Activated CD4-positive, alpha-beta T cell treated with anti-CD3 and anti-CD28 coated beads for 24 hours (primary cell): ENCODE data around the gene UNC79.
"Not testable (repeated sequence)": the region's sequence is repeated elsewhere in the genome, so short reads cannot be mapped to it uniquely, and the experiment has no call there.

Source experiments
- DNase-seq, 2 donors: peaks; one replicate each; pipeline ENCODE4 v3.0.0-alpha.2; 2020; ENCODE audit warnings: low read depth in 2 of 2

Gene UNC79

GRCh38 chr14:93430315-93431035 is at the start of gene UNC79:
Gene UNC79, plus strand, starts transcription at chr14:93430939. Its CDS starts 91 bp downstream, at chr14:93431030.
- no peak for DNase-seq

DNA sequence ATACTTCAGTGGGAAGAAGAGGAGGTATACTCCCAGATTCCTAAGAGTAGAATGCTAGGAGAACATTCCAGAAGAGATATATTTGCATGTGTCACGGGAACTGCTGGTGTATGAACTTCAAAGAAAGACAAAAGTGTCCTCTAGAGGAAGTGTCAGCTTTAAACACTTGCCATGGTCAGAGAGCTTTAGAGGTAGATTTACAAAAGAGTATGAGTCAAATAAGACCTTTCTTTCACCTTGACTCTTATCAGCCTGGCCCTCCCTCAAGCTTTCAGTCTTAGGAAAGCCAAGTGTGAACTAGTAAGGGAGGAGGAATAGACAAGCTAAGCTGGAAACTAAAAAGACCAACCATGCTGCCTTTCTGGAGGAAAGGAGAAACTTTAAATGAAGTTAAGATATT is 49.1 kb upstream of the UNC79 start:
- DNase-seq = no peak

DNA sequence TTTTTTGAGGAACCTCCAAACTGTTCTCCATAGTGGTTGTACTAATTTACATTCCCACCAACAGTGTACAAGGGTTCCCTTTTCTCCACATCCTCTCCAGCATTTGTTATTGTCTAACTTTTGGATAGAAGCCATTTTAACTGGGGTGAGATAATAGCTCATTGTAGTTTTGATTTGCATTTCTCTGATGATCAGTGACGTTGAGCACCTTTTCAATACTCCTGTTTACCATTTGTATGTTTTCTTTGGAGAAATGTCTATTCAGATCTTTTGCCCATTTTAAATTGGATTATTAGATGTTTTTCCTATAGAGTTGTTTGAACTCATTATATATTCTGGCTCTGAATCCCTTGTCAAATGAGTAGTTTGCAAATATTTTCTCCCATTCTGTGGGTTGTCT is 46.5 kb upstream of the UNC79 start:
- DNase-seq = not testable (repeated sequence)

DNA sequence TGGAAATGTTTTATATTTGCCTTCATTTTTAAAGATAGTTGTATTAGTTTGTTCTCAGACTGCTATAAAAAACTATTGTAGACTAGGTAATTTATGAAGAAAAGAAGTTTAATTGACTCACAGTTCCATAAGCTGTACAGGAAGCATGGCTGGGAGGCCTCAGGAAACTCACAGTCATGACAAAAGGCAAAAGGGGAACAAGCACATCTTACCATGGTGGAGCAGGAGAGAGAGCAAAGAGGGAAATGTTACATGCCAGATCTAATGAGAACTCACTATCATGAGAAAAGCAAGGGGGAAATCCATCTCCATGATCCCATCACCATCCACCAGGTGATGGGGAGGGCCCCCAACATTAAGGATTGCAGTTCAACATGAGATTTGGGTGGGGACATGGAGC is 35.5 kb upstream of the UNC79 start:
- DNase-seq = no peak

GRCh38 chr14:93396456-93396855 is 34.3 kb upstream of the UNC79 start:
- DNase-seq = no peak

DNA sequence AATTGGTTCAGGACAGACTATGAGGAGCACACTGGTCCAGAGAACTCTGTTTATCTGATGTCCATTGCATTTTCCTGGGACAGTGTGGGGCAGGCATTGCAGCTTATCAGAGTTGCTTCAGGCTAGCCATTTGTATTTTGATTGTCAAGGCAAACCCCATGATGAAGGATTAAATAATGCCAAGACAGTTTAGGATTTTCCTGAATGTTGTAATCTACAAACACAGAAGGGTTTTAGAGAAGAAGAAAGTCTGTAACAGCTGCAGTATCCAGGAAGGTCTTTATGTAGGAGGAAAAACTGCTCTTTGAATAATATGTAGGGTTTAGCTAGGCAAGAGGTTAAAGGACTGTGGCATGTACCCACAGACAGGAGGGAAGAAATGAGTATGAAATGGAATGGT is 32.2 kb upstream of the UNC79 start:
- no peak for DNase-seq

- DNase-seq = no peak
Observed at GRCh38 chr14:93402951-93403350, 27.8 kb upstream of the UNC79 start.

DNA sequence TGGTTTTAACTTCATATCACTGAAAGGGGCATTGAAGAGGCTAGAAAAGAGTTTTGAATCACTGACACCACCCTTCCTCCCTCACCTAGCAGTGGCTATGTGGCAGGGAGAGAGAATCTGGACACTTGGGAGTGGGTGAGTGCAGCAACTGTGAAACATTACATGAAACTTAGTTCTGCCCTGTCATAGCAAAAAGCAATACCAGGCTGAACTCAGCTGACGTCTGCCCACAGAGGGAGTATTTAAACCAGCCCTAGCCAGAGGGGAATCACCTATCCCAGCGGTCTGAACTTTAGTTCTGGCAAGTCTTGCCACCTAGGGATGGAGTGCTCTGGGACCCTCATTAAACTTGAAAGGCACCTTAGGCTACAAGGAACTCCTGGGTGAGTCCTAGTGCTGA is 20.7 kb upstream of the UNC79 start:
- DNase-seq = no peak

GRCh38 chr14:93410893-93411292 is 19.8 kb upstream of the UNC79 start:
- DNase-seq = no peak

- not testable (repeated sequence) for DNase-seq
Observed at GRCh38 chr14:93425136-93425535, 5.6 kb upstream of the UNC79 start.

GRCh38 chr14:93426750-93427149 is 4.0 kb upstream of the UNC79 start:
- no peak for DNase-seq

DNA sequence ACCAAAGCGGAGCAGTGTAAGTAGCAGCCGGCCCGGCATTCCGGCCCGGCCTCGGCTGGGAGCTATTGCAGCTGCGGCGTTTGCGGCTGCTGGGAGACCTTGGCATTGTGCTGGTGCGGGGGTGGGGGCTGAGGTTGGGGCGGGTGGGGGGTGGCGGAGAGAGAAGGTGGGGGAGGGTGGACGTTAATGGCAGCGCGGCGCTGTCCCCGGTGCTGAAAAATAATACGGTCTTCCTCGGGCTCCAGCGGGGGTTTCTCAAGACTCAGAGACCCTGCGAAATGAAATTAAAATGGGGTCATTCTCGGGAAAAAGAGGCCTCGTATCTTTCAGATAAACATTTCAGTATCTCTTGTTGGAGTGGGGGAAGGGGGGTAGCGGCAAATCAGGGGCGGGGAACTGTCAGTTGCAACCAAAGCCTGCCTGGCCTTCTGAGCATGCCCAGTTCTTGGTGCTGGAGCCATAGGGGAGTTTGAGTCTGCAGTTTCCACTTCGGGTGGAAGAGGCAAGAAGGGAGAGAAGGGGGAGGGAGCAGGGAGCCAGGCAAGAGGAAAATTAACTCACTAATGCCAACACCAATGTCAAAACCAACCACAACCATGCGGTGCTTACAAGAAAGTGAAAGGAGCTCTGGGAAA is 414 bp downstream of the UNC79 start:
- no peak for DNase-seq

GRCh38 chr14:93454224-93454623 is 23.5 kb downstream of the UNC79 start:
- no peak for DNase-seq

DNA sequence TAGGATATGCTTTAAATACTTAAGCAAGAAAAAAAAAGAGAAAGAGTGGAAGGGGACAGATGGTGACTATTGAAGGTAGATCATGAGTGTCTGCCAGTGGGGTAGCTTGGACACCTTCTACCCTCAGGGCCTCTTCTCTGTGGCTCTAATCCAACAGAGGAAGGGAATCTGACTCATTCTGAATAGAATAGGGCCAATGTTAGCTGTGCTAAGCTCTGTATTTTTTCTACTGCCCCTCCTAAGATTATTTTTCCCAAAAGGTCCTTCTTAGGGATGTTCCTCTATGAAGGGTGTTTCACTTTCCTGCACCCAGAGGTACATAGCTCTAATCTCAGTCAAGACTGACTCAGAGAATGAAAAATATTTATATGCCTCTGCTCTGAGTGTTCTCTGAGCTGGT is 25.6 kb downstream of the UNC79 start:
- no peak for DNase-seq

DNA sequence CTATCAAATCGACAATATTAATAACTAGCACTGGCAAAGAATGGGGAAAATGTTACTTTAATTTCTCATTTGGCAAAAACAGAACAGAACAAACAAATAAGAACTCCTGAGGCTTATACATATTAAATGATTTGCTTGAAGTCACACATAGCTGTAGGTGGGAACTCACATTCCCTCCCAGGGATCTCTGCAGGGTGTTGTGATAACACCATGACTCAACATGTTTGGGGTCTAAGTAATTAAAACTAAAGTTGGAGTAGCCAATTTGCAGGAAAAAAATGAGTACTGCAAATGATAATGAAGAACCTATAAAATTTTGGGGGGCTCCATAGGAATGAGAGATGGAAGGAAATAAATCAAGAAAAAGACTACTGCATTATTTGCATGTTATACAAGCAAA is 27.5 kb downstream of the UNC79 start:
- DNase-seq = no peak

DNA sequence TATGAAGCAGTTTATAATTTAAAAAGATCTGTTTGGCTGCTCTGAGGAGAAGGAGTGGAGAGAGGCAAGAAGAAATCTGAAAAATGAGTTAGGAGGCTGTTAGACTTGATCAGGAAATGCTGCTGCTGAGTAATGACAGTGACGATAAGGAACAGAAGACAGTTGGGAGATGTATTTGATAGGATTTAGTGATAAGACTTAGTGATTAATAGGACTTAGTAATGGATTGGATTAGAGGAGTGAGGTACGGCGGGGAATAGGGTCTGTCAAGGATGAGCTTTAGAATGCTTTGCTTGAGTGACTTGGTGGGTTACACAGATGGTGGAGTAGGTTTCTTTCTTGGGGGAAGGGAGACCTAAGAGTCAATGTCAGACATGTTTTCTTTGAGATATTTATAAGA is 31.7 kb downstream of the UNC79 start:
- DNase-seq = no peak

DNA sequence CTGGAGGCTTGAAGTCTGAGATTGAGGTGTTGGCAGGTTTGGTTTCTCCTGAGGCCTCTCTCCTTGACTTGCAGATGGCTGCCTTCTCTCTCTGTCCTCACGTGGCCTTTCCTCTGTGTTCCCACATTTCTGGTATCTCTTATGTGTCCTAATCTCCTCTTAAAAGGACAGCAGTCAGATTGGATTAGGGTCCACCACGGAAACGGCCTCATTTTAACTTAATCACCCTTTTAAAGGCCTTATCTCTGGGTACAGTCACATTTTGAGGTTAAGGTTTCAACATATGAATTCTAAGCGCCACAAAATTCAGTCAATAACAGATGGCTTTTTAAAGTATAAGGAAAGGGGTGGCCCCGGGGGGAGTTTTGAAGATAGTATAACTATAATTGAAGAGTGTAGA is 33.5 kb downstream of the UNC79 start:
- no peak for DNase-seq

DNA sequence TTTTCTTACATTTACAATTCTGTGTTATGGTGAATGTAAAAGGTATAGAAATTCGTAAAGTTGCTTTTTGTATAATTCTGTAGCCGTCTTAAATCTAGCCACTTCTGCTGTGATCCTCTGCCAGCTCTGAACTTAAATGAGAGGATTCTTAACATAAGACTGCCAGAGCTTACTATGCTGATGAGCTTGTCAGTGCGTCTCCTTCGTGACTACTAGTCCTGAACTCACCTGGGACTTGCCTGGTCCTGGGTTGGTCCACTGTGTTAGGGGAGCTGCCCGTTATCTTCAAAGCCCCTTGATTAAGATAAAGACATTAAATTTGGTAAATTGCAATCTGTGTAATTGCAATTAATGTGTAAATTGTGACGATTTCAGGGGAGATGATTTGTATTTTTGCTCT is 44.7 kb downstream of the UNC79 start:
- no peak for DNase-seq

DNA sequence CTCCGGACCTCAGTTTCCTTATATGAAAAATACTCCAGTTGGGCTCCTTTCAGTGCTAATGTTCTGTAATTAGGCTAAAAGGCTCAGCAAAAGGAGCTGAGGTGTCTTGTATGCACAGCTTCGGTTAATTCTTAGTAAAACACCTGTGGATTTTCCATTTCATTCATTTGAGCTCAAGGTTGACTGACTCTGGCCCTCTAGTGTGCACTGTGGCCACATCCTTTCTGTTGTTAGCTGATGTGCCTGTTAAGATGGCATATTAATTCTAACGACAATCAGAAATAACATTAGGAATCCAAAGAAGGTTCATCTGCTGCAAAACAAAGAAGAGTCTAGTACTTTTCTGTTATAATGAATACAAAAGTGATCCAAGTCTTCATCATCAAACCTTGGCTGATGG is 45.6 kb downstream of the UNC79 start:
- DNase-seq = no peak

DNA sequence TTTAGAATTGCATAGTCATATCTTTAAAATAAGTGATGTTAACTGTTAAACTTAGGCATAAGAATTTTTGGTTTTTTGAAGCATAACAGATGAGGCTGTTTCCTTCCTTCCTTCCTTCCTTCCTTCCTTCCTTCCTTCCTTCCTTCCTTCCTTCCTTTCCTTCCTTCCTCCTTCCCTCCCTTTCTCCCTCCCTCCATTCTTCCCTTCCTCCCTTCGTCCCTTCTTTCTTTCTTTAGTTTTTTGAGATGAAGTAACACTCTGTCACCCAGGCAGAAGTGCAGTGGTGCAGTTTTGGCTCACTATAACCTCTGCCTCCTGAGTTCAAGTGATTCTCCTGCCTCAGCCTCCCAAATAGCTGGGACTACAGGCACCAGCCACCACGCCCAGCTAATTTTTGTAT is 48.3 kb downstream of the UNC79 start:
- not testable (repeated sequence) for DNase-seq

- DNase-seq = no peak
Observed at GRCh38 chr14:93480867-93481266, 50.1 kb downstream of the UNC79 start.

DNA sequence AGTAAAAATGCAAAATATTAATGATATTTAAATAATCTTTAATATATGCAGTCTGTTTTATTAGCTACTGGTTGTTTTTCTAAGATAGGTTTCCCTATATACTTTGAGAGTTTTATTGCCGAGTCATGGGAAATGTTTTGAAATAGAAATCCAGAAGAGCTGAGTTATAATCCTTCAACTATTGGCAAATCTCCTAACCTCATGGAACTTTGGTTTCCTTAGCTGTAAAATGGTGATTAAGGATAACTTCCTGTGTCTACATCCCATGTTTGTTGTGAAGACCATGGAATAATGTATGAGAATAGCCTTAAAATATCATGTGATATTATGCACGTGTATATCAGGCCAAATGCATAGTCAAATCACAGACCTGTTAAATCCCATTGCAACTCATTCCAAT is 51.0 kb downstream of the UNC79 start:
- DNase-seq = no peak

GRCh38 chr14:93490001-93490400 is 59.3 kb downstream of the UNC79 start:
- DNase-seq = no peak

- no peak for DNase-seq
Observed at GRCh38 chr14:93493054-93493453, 62.3 kb downstream of the UNC79 start.
